Measurements from ENCODE around the gene TACC2. TPM values are rescaled to one million over a fixed set of nuclear protein-coding genes. Genes with fewer than 3 reads are reported as not detected.

The TACC2 gene
- total and polyA plus RNA-seq, 4 donors, result 43.3 to 309 (median 127) TPM

GRCh38 chr10:122190176-122190943 is 201.4 kb downstream of the TACC2 start:
- Histone ChIP-seq H3K4me3 (no peak overlapping the region), H3K36me3 (ENCODE audit: control insufficient read depth in 4 of 4, insufficient read depth in 4 of 4, low read length in 4 of 4) (peaks cover 0 to 11% (median 0%) of the 10 kb centered on the region in 4 donors), H3K27me3 (ENCODE audit: control insufficient read depth in 3 of 3, insufficient read depth in 3 of 3, low read length in 2 of 3) (no peaks in the 10 kb centered on the region), H3K27ac (ENCODE audit: low read depth in 1 of 2, low read length in 1 of 2) (no peak overlapping the region), H3K4me1 (ENCODE audit: control insufficient read depth in 5 of 5, insufficient read depth in 5 of 5, low read length in 5 of 5) (peaks cover 0 to 11% (median 3%) of the 10 kb centered on the region in 5 donors), H3K9me3 (ENCODE audit: control insufficient read depth in 4 of 4, insufficient read depth in 3 of 4, low read length in 3 of 4) (no peaks in the 10 kb centered on the region), H3K9ac (ENCODE audit: insufficient read depth in 1 of 2, low read length in 2 of 2) (no peak overlapping the region)
- ATAC-seq (ENCODE audit: insufficient read depth, low FRiP score), result no peak
- 88 to 89% methylated on average over 19 of the region's 19 CpGs for WGBS, 2 donors
- no peak for TF ChIP-seq CTCF (IDR thresholded peaks at IDR 0.05; ENCODE audit: control extremely low read depth, extremely low read depth)
- no peak for DNase-seq

GRCh38 chr10:122191936-122192541 is 203.1 kb downstream of the TACC2 start:
- H3K9me3 ChIP-seq (ENCODE audit: control insufficient read depth in 4 of 4, insufficient read depth in 3 of 4, low read length in 3 of 4), result no peaks in the 10 kb centered on the region
- no peak for TF ChIP-seq CTCF (IDR thresholded peaks at IDR 0.05; ENCODE audit: control extremely low read depth, extremely low read depth)
- H3K9ac ChIP-seq (ENCODE audit: insufficient read depth in 1 of 2, low read length in 2 of 2), result no peak overlapping the region
- WGBS, 2 donors, result 83 to 86% methylated on average over 18 of the region's 18 CpGs
- peaks cover 0 to 11% (median 0%) of the 10 kb centered on the region in 5 donors for H3K4me1 ChIP-seq (ENCODE audit: control insufficient read depth in 5 of 5, insufficient read depth in 5 of 5, low read length in 5 of 5)
- H3K4me3 ChIP-seq, result no peak overlapping the region
- H3K27ac ChIP-seq (ENCODE audit: low read depth in 1 of 2, low read length in 1 of 2), result no peak overlapping the region
- ATAC-seq (ENCODE audit: insufficient read depth, low FRiP score) (no peak), DNase-seq (peak; percentile 21 to 54 (median 43))
- no peaks in the 10 kb centered on the region for H3K27me3 ChIP-seq (ENCODE audit: control insufficient read depth in 3 of 3, insufficient read depth in 3 of 3, low read length in 2 of 3)
- peaks cover 0 to 17% (median 0%) of the 10 kb centered on the region in 4 donors for H3K36me3 ChIP-seq (ENCODE audit: control insufficient read depth in 4 of 4, insufficient read depth in 4 of 4, low read length in 4 of 4)

- Histone ChIP-seq H3K4me3 (no peak overlapping the region), H3K27me3 (ENCODE audit: control insufficient read depth in 3 of 3, insufficient read depth in 3 of 3, low read length in 2 of 3) (no peaks in the 10 kb centered on the region), H3K27ac (ENCODE audit: low read depth in 1 of 2, low read length in 1 of 2) (no peak overlapping the region), H3K9me3 (ENCODE audit: control insufficient read depth in 4 of 4, insufficient read depth in 3 of 4, low read length in 3 of 4) (no peaks in the 10 kb centered on the region), H3K4me1 (ENCODE audit: control insufficient read depth in 5 of 5, insufficient read depth in 5 of 5, low read length in 5 of 5) (peaks cover 0 to 2% (median 0%) of the 10 kb centered on the region in 5 donors), H3K9ac (ENCODE audit: insufficient read depth in 1 of 2, low read length in 2 of 2) (no peak overlapping the region), H3K36me3 (ENCODE audit: control insufficient read depth in 4 of 4, insufficient read depth in 4 of 4, low read length in 4 of 4) (peaks cover 0 to 28% (median 0%) of the 10 kb centered on the region in 4 donors)
- DNase-seq (no peak), ATAC-seq (ENCODE audit: insufficient read depth, low FRiP score) (no peak)
- WGBS, 2 donors, result 94 to 96% methylated on average over 9 of the region's 9 CpGs
- TF ChIP-seq CTCF (IDR thresholded peaks at IDR 0.05; ENCODE audit: control extremely low read depth, extremely low read depth), result no peak
Observed at GRCh38 chr10:122194251-122194650, 205.3 kb downstream of the TACC2 start.

All from lung (tissue), 12 donors.